Ecto neural progenitor cell (in vitro differentiated cells): ENCODE results near the gene CALB2.

ENCODE experiments used
- DNase-seq: peaks from one replicate; pipeline ENCODE4 v3.0.0-alpha.2; 2018; ENCODE audit warnings: low spot score

Gene CALB2

DNA sequence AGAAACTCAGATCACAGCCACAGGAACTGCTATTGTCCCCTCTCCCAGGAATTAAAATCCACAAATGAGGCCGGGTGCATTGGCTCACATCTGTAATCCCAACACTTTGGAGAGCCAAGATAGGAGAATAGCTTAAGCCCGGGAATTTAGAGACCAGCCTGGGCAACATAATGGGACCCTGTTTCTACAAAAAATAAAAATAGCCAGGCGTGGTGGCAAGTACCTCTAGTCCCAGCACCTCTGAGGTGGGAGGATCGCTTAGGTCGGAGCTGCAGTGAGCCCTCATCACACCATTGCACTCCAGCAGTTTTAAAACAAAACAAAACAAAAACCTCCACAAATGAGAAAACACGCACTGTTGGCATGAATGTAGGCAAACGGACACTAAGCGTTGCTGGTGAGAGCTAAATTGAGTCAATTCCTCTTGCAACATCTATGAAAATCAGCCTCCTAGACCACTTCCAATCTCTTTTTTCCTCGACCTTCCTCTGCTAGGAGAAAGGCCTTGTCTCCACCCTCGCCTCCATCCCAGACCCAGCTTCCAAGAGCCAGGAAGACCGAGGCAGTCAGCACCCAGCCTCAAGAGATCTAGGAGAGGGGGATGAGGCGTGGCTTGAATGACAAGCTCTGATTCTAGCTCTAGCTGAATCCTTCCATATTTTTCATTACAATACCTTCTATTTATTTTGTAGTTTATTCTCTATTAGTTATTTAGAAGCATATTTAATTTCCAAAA, 68.5 kb downstream of the CALB2 start:
- DNase-seq, result no peak

DNA sequence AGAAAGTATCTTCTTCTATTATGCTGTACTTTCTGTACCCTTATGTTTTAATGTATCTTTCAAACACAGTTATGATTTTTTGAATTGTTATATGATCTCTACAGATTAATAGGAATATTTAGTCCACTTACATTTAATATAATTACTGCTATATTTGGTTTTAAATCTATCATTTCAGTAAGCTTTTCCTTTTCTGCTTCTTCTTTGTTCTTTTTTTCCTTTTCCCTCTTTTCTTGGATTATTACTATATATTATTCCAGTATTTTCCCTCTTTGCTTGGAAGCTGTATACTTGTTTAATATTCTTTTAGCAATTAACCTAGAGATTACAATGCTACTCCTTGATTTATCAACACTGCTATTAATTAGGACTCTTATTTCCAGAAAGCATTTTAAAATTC, 69.9 kb downstream of the CALB2 start:
- no peak for DNase-seq

GRCh38 chr16:71428883-71429282, 70.4 kb downstream of the CALB2 start:
- no peak for DNase-seq

GRCh38 chr16:71429581-71429980, 71.1 kb downstream of the CALB2 start:
- DNase-seq, result no peak

DNA sequence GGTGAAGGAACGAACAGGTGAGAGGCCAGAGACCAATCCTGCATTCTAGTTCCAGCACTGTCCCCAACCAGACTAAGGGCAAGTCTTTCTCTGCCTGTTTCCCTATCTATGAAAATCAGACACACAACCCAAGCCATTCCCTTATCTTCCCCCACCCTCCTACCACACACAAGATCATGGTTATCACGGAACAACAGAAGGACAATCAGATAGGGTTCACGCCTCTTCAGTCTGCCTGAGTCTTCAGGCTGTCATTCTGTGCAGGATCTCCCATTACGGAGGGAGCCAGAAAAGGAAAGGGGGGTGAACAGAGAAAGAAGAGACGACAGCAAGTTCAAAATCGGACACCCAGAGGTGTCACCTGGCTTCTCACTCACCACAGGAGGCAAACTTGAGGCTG, 72.2 kb downstream of the CALB2 start:
- no peak for DNase-seq

- no peak for DNase-seq
Observed at GRCh38 chr16:71431176-71431575, 72.7 kb downstream of the CALB2 start.

DNA sequence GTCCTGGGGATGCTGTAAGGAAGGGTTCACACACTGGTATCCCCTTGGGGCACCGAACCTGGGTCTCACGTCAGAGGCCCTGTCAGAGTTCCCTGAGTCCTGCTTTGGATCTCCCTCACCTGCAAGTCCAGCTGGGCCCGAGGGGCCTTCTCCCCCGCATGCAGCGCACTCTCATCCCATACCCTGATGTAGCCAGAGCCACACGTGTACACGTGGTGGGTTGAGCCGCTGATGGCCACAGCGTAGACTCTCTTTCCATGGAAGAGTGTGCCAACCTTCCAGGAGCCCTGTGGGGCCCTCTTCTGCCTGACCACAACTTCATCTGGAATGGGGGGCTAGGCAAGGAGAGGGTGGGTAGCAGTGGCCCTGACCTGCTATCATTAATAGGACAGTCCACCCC, 73.5 kb downstream of the CALB2 start:
- DNase-seq, result no peak

- DNase-seq, result no peak
Observed at GRCh38 chr16:71432906-71433305, 74.4 kb downstream of the CALB2 start.

DNA sequence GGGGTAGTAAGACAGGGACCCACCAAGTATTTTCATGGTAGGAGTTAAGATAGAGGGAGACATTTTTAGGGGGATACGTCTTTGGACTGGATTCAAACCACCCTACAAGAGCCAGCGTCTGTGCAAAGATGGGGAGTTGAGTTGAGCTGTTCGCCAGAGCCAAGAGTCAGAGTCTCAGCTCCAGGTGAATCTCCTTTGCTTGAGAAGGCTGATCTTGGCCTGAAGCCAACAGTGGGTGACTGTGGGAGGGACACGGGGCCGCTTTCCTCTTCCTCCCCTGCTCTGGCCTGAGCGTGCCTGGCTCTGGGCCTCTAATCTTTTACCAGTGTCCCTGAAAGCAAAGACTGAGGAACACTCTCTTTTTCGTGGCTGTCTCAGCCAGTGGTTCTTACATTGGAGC, 78.0 kb downstream of the CALB2 start:
- DNase-seq, result no peak

DNA sequence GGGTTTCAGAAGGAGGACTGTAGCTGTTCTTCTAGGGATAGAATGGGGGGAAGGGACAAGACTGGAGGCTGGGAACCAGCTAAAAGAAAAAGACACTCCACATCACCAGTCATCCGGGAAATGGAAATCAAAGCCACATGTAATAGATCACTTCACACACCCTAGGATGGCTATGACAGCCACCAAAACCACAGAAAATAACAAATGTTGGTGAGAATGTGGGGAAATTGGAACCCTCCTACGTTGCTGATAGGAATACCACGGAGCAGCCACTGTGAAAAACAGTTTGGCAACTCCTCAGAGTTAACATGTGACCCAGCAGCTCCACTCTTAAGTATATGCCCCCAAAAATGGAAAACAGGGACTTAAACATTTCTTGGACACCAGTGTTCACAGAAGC, 81.0 kb downstream of the CALB2 start:
- no peak for DNase-seq
